ENCODE results near the gene TTC3.

TTC3 gene

DNA sequence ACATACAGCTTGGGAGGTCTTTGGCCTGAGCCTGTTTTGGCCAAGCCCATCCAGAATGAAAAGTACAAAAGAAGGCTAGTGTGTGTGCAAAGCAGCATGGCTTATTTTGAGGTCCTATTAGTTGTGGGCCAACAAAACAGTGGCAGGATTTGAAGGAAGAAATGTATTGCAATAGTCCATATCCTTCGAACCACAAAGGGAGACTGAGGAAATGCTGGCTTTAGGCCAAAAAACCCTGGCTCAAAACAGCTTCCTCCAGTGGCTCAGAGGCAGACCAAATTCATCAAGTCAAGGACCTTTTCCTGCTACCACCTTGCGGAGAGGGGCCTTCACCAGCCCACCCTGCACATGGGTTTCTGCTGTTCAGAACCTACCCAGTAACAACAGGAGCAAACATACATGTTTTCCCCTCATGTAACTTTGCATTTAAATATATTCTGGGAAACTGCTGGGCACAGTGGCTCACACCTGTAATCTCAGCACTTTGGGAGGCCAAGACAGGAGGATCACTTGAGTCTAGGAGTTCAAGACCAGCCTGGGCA is 150.8 kb downstream of the TTC3 start:
- H3K4me1 ChIP-seq (ENCODE audit: control insufficient read depth, insufficient read depth, low read length), result no peaks in the 10 kb centered on the region
- TF ChIP-seq, protein P1, sequence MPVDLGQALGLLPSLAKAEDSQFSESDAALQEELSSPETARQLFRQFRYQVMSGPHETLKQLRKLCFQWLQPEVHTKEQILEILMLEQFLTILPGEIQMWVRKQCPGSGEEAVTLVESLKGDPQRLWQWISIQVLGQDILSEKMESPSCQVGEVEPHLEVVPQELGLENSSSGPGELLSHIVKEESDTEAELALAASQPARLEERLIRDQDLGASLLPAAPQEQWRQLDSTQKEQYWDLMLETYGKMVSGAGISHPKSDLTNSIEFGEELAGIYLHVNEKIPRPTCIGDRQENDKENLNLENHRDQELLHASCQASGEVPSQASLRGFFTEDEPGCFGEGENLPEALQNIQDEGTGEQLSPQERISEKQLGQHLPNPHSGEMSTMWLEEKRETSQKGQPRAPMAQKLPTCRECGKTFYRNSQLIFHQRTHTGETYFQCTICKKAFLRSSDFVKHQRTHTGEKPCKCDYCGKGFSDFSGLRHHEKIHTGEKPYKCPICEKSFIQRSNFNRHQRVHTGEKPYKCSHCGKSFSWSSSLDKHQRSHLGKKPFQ (tag by site-specific recombination; IDR thresholded peaks at IDR 0.05), result no peak
- TF ChIP-seq, protein P2, sequence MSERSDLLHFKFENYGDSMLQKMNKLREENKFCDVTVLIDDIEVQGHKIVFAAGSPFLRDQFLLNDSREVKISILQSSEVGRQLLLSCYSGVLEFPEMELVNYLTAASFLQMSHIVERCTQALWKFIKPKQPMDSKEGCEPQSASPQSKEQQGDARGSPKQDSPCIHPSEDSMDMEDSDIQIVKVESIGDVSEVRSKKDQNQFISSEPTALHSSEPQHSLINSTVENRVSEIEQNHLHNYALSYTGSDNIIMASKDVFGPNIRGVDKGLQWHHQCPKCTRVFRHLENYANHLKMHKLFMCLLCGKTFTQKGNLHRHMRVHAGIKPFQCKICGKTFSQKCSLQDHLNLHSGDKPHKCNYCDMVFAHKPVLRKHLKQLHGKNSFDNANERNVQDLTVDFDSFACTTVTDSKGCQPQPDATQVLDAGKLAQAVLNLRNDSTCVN (tag by site-specific recombination; optimal IDR thresholded peaks at IDR 0.05), result no peak
- TF ChIP-seq, protein P3, sequence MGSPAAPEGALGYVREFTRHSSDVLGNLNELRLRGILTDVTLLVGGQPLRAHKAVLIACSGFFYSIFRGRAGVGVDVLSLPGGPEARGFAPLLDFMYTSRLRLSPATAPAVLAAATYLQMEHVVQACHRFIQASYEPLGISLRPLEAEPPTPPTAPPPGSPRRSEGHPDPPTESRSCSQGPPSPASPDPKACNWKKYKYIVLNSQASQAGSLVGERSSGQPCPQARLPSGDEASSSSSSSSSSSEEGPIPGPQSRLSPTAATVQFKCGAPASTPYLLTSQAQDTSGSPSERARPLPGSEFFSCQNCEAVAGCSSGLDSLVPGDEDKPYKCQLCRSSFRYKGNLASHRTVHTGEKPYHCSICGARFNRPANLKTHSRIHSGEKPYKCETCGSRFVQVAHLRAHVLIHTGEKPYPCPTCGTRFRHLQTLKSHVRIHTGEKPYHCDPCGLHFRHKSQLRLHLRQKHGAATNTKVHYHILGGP (tag by site-specific recombination; IDR thresholded peaks at IDR 0.05), result no peak
- TF ChIP-seq, protein P4, sequence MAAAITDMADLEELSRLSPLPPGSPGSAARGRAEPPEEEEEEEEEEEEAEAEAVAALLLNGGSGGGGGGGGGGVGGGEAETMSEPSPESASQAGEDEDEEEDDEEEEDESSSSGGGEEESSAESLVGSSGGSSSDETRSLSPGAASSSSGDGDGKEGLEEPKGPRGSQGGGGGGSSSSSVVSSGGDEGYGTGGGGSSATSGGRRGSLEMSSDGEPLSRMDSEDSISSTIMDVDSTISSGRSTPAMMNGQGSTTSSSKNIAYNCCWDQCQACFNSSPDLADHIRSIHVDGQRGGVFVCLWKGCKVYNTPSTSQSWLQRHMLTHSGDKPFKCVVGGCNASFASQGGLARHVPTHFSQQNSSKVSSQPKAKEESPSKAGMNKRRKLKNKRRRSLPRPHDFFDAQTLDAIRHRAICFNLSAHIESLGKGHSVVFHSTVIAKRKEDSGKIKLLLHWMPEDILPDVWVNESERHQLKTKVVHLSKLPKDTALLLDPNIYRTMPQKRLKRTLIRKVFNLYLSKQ (tag by site-specific recombination; IDR thresholded peaks at IDR 0.05; ENCODE audit: borderline replicate concordance), result no peak
- TF ChIP-seq ZNF248 (tag by site-specific recombination; IDR thresholded peaks at IDR 0.05) (no peak), ZNF776 (tag by site-specific recombination; IDR thresholded peaks at IDR 0.05; ENCODE audit: borderline replicate concordance) (no peak), ZNF571 (tag by site-specific recombination; IDR thresholded peaks at IDR 0.05) (no peak), TRIM28 (IDR thresholded peaks at IDR 0.05; ENCODE audit: borderline replicate concordance, low read length) (no peak), EGR2 (tag by site-specific recombination; IDR thresholded peaks at IDR 0.05; ENCODE audit: low read depth) (no peak), ZNF501 (tag by site-specific recombination; IDR thresholded peaks at IDR 0.05) (no peak), SP2 (tag by site-specific recombination; IDR thresholded peaks at IDR 0.05) (no peak), ZNF747 (tag by site-specific recombination; IDR thresholded peaks at IDR 0.05) (no peak), ZNF324 (tag by site-specific recombination; IDR thresholded peaks at IDR 0.05) (no peak), IKZF3 (tag by site-specific recombination; IDR thresholded peaks at IDR 0.05) (no peak), ZNF600 (tag by site-specific recombination; IDR thresholded peaks at IDR 0.05) (no peak), ZNF585B (tag by site-specific recombination; IDR thresholded peaks at IDR 0.05) (no peak), ZEB2 (tag by site-specific recombination; IDR thresholded peaks at IDR 0.05) (no peak), ZNF785 (tag by site-specific recombination; IDR thresholded peaks at IDR 0.05) (no peak), TCF7L2 (IDR thresholded peaks at IDR 0.05; ENCODE audit: borderline replicate concordance, low read depth, low read length) (no peak)
- peaks cover 10 to 60% of the 10 kb centered on the region in 2 experiments for H3K36me3 ChIP-seq (ENCODE audit: control insufficient read depth in 2 of 2, insufficient read depth in 1 of 2, low read length in 2 of 2)
- H3K27ac ChIP-seq (ENCODE audit: extremely low read depth, low read depth, low read length), result no peak overlapping the region
- no peak overlapping the region for H3K4me3 ChIP-seq (ENCODE audit: low read depth, low read length)
- ChIA-PET POLR2A (no interaction called here), CTCF (no interaction called here)
- H3K9me3 ChIP-seq (ENCODE audit: control insufficient read depth, insufficient read depth, low read depth, low read length), result no peaks in the 10 kb centered on the region
